Measurements from ENCODE around the gene PKIB.

DNA sequence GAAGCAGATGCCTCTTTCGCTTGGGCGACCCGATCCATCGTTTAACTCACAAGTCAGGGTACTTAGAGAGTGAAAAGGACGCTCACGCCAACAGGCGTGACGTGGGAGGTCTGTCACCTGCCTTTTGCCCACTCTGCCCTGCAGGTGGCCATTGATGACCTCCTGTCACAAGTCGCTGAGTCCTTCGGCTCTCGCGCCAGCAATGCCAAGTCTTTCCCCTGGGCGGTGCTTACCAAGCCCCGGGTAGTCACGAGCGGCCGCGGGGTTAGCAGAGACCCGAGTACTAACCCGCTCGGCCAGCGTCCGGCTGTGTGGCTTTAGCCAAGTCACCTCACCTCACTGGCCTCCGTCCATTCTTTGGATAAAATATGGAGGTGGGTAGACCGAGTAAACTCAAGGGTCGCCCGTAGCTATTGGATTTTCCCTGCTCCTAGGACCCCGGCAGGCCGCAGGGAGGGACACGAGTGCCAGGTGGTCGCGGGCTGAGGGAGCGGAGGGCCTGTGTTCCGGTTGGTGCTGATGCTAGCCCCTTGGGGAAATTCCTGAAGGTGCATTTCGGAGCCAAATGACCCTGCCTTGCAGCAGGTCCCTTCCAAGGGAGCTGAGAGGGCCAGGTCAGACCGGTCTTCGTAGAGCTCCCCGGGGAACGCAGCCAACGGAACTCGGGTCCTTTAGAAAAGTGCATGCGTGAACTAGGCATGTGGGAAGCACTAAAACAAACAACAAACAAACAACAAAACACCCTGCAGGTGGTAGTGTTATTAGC is 668 bp downstream of the PKIB start:
- TF ChIP-seq POLR2A (IDR thresholded peaks at IDR 0.05) (no peak), CTCF (IDR thresholded peaks at IDR 0.05) (no peak)

All from esophagus squamous epithelium (tissue), 4 donors.